Right forelimb (tissue), 1 donor: ENCODE results near the gene TGFBR3.

Experiments
- DNase-seq: peaks from one replicate; pipeline ENCODE4 v3.0.0-alpha.2; 2018

Gene TGFBR3

DNA sequence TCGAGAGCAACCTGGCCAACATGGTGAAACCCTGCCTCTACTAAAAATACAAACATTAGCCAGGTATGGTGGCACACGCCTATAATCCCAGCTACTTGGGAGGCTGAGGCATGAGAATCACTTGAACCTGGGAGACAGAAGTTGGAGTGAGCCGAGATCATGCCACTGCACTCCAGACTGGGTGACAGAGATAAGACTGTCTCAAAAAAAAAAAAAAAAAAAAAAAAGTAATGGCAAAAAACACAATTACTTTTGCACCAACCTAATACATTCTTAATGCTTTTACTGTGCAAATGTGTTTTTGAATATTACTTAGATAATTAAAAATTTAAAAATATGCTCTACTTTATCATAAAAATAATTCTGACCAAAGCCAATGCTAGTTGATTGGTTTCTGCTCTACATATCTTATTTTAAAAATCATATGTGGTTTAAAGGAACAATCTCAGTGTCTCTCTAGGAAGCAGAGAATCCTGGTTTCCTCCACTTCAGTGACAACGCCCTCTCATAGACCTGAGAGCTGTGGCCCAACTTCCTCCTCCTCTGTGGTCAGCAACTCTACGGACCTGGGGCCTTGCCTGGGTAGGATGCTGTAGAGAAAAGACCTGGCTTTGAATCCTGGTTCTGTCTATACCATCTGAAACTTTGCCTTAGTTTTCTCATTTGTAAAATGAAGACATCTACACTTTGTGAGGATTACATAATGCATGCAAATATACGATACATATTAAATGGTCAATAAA is 64.7 kb downstream of the TGFBR3 start:
- no peak for DNase-seq

DNA sequence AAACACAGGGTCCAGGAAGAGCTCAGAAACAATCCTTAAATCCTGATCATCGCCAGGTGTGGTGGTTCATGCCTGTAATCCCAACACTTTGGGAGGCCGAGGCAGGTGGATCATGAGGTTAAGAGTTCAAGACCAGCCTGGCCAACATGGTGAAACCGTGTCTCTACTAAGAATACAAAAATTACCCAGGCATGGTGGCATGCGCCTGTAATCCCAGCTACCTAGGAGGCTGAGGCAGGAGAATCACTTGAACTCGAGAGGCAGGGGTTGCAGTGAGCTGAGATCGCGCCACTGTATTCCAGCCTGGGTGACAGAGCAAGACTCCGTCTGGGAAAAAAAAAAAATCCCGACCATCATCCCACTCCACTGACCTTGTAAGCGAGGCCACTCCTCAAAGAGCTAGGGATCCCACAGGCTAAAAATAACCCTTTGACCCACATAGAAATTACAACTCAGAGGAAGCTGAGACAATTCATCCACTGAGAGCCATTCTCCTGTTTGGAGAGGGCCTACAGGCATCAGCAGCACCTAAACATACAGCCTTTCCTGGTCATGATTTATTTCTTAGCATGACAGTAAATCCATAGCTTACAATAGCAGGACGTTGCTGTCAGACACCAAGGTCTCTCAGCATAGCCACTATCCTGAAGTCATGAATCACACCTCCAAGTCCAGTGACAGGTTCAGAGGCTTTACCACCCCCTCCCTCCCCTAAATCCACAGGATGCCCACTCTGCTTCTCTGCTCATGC is 66.7 kb downstream of the TGFBR3 start:
- no peak for DNase-seq

DNA sequence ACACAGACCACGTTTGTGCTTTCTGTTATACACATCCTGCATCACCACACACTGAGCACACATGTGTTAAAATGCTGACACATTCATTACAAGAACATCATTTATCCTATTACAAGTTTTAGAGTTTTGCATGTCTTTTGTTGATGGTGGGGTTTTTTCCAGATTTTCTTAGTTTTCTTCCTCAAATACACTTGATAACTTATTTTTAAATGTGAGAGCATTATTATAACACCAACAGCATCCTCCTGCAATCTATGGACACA is 67.3 kb downstream of the TGFBR3 start:
- DNase-seq, result no peak

DNA sequence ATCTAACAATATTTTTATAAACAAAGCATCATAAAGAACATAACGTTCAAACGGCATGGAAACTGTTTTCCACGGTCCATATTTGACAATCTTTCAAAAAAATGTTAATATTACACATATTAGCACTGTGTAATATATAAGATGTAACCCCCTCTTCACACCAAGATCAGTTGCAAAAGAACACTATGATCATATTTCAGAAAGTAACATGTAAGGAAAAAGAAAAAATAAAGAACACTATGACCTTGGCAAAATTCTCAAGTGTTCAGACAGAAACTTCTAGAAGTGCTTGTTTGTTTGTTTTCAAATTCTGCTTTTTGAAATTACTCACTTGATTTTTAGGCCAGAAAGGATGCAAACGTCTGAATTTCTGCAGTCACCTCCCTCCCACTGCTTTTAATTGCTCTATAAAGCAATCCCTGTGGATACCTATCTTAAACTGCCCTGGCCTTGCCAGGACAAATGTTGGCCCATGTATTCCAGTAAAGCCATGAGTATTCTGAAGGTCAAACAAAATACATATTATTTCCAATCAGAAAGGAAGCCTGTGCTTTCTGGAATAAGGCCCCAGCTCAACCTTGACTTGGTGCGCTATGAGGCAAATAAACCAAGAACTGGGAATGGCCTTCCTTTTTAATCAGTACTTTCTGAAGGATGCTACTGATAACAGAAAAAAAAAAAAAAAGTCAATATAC is 68.6 kb downstream of the TGFBR3 start:
- no peak for DNase-seq

DNA sequence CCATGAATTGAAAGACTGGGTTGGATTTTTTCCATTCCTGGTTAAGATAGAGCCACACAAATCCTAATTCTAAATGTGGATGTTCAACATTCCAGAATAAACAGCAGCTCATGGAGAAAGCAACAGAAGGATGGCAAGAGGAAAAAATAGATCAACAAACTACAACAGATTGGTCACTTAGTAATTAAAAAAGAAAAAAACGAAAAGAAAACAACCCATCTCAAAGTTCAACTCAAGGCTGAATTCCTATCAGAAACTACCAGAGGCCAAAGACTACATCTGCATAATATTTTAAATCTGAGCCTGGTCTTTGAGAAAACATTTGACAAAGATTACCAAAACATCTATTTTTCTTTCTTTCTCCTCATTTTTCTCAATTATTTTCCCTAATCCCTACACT is 69.9 kb downstream of the TGFBR3 start:
- DNase-seq, result no peak

DNA sequence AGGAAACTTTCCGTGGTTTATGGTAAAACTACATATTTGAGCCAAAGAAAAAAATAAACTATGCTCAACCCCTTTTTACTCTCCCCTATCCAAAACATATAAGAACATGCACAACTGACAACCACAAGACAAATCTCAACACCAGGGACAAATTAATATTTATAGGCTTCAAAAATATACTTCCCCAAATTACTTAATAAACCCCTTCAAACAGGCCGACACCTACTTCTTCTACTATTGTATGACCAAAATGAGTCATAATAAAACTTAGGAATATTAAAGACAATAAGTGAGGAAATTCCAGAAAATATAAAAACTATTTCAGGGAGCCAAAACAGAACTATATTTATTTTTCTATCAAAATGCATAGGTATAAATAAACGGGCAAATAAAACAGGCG is 71.5 kb downstream of the TGFBR3 start:
- DNase-seq, result no peak

DNA sequence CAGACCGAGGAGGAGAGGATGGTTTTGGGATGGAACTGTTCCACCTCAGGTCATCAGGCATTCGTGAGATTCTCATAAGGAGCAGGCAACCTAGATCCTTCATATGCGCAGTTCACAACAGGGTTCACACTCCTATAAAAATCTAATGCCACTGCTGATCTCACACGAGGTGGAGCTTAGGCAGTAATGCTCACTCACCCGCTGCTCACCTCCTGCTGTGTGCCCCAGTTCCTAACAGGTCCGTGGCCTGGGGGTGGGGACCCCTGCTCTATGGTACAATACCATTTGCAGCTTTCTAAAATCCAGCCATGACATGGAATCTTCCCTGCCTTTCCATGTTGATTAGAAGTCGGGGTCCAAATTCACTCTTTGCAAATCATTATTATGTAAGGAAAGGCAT is 72.1 kb downstream of the TGFBR3 start:
- no peak for DNase-seq

DNA sequence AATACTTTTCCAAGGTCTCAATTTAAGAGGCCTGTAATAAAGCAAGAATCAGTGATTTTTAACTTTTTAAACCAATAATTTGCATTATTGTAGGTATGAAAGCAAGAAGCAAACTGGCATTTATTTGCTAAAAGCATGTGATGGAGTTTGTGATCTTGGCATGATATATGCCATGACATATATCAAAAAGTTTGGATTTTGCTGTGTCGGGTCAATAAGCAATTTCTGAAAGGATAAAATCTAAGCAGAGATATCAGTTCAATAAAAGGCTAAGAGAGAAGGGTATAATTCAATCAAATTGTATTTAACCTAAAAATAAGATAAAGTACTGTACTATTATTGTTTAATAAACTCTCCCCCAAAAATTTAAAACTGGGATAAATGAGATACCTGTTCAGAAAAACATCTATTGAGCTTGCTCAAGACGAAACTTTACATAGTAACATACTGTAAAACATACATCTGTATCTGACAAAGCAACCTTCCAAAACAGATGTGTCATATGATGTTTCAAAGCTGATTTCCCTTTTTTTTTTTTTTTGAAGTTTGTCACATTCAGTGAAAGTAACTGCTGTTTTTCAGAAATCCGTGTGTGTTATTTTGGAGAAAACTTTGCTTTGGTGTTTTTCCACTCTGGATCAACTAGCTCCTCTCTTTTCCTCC is 74.5 kb downstream of the TGFBR3 start:
- DNase-seq, result no peak

DNA sequence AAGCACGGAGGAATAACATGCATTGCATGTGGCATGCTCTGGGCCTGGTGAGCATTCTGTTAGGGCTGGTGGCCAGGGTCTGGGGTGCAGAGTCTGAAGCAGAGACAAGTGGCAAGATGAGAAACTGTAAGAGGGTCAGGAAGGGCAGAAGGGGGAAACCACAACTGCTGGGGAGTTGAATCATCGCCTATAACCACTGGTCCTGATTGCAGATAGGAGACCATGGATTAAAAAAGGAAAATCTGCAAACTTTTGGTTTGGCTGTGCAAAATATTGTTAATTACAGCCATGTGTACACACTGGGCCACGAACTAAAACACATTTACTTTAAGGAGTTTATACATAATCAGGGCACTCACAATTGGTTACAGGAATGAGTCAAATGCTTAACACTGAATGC is 76.6 kb downstream of the TGFBR3 start:
- no peak for DNase-seq

DNA sequence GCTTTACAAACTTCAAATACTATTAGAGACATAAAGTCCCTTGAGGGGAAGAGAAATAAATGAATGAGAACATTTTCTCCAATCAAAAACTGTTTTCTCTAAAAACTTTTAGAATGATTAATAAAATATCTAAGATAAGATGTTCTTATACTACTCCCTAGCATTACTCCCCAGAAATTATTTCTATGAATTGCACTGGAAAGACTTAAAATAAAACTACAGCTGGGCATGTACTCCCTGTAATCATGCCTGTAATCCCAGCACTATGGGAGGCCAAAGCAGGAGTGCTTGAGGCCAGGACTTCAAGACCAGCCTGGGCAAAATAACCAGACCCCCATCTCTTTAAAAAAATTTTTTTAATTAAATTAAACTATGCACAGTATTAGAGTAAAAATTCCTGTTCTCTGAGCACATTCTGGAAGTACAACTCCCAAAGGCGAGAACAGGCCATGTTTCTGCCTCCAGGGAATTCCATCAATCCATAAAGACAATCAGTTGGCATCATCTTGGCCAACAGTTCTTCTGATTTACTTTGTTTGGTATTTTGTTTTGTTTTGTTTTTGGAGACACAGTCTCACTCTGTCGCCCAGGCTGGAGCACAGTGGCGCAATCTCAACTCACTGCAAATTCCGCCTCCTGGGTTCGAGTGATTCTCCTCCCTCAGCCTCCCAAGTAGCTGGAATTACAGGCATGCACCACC is 77.9 kb downstream of the TGFBR3 start:
- DNase-seq, result no peak

DNA sequence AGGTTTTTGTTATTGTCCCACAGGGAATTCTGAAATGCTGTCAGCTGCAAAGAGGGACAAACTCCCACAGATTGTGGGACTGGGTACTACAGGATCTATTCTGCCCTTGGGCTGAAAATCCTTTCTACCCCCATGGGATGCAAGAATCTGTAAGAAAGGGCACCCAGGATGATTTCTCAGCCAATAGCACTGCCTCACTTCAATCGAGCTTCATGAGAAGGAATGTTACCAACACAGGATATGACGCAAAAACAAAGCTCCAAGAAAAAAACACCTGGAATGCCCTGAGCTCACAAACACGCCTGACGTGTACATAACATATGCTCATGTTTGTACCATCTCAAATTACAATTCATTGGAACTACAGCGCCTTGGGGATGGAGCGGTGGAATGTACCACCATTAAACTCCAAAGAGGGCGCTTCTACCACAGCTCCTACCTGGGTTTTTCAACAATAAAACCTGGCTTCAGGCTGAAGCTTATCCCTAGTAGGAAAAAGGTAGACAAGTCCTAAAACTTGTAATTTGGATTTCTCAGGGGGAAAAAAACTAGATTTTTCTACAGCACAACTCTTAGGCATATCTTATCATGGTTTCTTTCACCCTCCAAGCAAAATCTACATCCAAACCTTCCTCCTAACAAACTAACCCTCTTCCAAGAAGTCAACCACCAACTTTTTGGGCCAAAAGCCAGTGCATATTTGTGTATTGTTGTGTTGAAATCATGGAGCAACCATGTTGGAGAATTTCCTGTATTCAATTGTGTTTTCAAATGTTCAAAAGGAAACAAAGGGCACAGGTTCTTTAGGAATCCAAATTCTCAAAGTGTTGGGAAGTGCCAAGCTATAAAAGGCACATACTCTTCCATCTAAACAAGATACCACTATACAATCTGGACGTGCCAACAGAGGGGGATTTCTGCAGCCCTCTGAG is 78.9 kb downstream of the TGFBR3 start:
- DNase-seq, result no peak

DNA sequence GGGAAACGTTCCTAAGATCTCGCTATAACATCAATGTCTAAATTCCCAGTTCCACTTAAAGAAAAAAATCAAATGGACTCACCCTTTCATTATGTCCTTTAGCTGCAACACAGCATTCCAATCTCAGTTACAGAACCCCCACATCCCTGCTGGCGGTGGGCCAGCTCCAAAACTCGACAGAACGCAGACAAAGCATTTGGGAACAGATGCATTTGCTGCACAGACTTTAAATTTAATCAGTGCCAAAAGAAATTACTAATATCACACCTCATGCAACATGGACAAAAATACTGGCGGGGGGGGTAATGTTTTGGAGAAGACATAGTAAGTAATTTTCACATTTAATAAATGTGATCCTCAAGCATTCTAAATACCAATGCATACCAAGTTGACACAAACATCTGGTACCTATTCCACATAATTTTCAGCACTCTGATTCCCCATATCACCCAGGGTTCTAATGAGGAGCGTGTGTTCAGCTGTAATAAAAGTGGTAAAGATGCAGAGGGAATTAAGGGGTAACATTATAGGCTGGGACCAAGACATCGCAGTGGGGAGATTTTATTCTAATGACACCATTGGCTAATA is 79.7 kb downstream of the TGFBR3 start:
- no peak for DNase-seq

DNA sequence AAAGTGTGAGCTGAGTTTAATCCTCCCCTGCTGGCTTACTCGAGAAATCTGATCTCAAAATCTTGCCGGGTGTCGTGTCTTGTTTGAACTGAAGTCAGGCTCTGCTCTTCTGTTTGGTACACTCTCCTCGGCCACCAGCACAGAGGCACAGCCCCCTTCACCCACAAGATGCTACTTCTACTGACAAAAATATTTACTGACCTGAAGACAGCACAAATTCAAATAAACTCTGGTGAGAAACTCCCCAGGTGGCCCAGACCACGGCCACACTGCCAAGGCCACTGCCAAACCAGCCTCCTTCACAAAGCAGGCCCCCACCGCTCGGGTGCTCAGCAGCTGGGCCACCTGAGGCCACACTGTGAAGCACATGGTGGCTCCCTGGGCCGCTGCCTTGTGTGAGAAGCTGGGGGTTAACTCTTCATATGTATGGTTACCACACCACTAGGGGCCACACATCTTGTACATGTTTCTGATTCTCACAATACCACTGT is 80.6 kb downstream of the TGFBR3 start:
- DNase-seq, result no peak

DNA sequence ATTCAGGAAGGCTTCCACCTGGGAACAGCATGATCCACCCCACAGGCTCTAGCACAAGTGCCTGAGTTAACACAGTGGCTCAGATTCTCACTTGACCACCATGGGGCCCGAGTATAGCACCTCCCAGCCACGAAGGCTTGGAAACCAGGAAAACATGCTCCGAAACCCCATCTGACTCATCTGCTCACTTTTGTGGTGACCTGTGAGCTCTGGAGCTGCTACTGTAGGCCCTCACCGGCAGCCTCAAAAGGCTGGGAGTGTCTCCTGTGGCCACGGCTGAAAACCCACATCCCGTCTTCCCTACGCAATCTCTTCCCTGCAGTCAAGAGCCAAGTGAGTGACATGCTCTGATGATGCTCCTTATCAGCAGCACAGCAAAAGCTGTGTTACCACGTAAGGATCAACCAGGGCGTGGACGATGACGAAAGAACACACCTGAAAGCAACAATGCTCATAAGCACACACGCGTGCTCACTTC is 81.4 kb downstream of the TGFBR3 start:
- no peak for DNase-seq

DNA sequence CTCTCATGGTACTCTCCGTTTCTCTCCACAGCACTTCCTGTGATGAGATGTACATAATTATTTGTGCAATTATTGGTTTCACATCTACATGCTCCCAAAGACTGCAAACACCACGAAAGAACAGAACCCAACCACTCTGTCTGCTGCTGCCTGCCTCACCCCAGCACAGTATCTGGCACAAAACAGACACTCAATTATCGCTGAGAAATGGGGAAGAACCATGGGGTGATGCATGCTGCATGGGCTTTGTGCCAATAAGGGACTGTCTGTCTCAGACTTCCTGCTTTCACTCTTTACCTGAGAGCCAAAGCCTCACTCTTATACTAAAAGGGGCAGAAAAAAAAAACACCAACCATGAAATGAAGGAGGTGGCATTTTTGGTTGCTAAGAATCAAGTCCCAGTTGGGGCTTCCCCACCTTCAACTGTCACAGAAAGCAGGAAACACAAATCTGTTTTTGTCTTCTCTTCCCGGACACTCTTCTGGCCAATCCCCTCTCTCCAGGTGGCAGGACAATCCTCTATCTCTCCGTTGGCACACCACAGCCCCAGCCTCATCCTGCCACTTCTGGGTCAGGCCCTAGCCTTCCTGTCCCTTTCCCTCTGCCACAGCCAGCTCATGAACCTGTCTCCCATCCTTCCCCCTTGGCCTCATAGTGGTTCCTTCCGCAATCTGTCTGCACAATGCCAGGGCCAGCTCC is 82.0 kb downstream of the TGFBR3 start:
- DNase-seq, result no peak

DNA sequence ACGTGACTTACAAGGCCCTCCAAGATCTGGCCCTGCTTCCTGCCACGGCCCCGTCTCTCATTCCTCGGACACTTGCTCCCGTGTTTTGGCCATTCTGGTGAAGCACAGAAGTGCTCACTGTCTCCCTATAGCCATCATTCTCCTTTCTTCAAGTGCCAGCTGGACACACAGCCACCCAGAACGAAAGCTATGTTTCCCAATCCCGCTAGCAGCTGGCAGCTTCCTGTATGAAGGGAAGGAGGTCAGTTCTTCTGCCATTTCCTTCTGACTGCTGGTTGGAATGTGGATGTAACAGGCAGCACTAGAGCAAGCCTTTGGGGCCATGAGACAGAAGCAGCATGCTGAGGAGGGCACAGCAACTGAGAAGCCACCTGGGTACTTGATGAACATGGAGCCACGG is 82.8 kb downstream of the TGFBR3 start:
- DNase-seq, result no peak

DNA sequence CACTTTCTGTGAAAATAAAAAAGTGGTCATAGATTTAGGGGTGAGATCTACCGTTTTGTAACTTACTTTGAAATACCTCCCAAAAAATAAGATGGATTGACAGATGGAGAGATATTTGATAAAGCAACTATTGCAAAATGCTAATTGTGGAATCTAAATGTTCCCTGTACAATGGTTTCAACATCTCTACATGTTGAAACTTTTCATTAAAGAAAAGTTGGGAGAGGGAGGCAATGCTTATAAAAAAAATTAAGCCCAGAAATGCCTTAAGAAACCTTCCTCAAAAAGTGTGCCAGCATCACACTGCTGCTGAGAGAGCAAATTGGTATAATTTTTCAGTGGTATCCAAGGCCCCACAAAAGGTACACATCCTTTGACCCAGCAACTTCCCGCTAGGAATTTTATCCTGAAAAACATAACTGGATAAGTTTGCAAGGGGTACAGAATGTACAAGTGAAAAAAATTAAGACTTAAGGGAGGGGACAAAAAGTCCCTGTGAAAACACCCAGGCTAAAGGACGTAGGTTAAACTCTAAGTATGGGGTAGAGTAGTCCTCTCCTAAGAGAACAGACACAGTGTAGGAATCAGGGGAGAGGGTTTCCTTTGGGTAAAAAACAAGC is 84.3 kb downstream of the TGFBR3 start:
- no peak for DNase-seq

DNA sequence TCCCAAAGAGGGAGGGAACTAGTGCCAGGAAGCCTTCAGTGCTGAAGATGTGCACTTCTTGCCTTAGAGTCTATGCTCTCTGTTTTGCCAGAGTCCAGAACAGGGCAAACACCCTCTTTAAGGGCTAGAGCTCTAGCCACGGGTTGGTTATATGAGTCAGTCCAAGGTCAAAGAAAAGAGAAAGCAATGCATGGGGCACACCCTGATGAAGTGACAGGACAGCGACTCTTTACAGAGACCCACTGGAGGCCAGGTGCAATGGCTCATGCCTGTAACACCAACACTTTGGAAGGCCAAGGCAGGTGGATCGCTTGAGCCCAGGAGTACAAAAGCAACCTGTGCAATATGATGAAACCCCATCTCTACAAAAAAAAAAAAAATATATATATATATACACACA is 86.1 kb downstream of the TGFBR3 start:
- DNase-seq, result no peak

DNA sequence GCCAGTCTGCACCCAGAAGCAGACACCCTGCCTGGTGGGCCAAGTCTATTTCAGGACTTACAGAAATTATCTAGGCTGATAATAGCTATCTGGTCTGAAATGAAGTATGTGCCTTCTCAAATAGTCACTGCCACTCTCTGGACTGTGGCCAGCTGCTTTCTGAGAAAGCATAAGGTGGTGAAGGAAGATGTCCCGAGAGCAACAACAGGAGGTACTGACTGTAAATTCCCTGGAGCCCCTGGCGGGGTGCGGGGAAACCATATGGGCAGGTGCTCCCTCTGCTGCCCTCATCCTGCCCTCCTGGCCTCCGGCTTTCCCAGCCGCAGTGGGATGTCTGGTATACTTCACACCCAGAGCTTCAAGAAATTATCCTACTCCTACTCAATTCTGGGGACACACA is 86.8 kb downstream of the TGFBR3 start:
- DNase-seq, result no peak

DNA sequence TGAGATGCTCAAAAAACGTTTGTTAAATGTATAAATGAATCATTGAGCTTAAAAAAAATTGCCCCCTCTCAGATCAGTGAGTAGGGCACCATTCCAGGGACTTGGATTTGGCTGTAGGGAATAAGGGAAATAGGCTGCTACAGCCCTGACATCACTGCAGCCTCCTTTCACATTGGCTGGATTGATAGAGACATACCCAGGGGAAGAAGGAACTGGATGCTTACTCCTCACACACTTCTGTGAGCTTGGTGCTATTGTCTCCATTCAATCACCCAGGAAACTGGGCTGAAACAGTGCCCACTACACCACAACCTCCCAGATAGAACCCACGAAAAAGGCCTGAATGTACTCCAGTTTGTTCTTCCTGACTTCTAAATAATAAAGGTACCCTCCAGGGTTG is 87.2 kb downstream of the TGFBR3 start:
- DNase-seq, result no peak
